Stimulated activated CD4-positive, alpha-beta T cell treated with anti-CD3 and anti-CD28 coated beads, TNF-alpha, amount 100 ng/mL, for 4 hours (primary cell): ENCODE results near the gene LSAMP.

ENCODE experiments used
- DNase-seq, 3 experiments: peaks; one replicate each; pipeline ENCODE4 v3.0.0-alpha.2; 2020; ENCODE audit warnings: low read depth in 3 of 3

Gene LSAMP

DNA sequence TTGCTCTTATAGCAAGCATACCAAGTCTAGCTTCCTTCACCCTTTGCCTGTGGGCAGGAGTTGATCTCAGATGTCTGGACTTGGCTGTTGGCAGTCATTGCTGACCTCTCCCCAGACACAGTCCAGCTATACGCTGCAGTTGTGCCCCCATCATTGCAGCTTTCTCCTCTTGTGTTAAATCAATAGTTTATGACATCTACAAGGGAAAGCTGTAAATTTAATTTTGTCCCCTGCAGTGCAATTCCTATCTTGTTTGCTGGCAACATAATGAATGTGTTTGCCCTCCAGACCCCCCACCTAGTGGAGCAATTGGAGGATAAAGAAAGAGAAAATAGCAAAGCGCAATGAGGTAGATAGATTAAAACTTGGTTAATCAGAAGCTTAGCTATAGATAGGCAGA, 280.2 kb downstream of the LSAMP start:
- DNase-seq, result no peak

DNA sequence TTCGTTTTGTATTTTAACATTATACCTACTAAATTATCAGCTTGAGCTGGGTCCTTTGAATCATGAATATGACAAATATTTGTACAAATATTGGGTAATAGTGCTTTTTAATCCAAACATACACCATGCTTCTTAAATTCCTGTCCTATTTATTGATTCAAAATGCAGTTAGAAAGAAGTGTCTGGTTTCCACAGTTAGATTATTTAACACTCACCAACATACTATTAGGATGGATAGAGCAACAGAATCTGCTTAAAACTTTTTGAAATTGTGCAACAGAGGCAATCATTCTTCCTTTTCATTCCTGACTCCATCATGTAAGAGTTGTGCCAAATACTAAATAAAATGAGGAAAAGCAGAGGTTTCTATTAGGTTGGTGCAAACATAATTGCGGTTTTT, 281.2 kb downstream of the LSAMP start:
- DNase-seq, result no peak

DNA sequence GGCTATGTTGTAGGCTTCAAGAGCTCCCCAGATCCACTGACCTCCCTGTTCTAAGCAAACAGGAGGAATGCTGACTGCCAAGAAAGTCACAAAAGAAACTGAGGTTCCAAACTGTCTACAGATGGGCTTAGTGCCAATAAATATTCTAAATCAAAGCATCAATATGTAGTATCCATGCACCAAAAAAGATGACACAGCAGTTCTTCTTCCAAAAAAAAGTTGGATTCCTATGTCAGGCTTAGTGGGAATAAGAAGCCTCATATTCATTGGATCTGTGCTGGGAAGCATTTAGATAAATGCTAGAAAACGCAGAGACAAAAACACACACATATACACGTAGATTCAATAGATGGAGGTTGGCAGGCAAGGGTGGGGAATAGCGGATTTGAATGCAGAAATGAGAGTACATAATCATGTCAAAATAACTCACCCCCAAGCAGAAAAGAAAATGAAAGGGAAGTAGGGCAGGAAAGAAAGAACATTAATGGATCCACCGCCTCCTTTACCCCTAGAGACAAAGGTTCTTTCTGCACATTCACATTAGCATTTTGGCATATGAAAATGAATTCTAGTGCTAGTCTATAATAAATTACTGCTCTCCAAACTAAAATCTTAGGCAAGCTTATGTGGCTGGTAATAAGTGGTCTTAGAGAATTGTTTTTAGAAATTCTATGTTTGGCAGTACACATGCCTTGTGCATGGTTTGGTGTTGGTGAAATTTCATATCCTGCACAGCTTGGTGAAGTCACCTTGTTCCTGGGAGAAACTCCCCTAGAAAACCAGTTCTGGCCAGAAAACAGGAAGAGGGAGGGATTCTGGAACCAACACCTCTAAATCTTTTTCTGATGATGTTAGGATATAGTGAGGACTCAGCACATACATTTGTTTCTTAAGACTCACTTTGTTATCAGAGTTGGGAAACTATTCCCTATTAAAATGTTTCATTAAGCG, 283.4 kb downstream of the LSAMP start:
- no peak for DNase-seq

DNA sequence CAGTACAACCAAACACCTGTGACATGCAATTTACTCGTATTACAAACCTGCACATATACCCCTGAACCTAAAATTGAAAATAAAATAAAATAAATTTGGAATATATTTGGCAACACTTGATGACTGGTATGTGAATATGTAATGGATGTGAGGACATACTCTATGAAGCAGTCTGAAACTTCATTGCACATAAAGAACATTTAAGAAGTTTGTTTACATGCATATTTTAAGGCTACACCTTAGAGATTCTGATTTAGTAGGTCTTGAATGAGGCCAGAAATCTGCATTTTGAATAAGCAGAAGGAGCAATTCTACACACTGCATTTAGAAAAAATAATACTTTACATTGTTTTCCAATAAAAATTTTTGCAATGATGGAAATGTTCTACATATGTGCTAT, 284.7 kb downstream of the LSAMP start:
- DNase-seq, result no peak

DNA sequence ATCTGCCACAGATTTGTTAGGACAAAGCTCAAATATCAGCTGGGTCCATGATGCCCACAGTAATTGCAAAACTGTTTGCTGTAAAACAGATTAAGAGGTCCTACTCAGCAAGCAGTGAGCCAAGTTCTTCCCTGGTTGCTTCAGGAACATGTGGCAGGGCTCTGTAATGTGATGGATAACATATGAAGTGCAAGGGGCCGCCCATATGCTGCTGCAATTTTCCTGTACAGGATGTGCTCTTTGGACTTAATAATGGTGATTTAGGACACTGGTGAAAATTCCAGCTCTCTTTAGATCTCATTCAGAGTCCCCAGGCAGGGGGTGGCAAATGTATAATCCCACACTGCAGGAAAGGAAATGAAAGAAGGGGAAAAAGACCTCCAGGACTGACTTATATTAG, 289.4 kb downstream of the LSAMP start:
- DNase-seq, result no peak

DNA sequence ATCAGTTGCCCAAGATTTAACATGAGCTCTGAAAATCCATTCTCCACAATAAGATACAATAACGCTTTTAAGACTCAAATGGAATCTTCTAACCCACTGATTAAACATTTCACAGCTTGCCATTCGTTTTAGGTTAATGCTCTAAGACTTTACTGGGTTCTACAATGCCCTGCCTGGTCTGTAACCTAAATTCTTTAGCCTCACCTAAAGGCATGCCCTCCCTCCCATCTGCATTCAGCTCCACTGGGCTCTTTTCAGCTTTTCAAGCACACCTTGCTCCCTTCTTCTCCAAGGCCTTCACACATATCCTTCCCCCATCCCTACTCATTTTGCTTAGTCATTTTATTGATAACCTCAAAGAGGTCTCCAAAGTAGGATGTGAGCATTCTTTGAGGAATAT, 290.9 kb downstream of the LSAMP start:
- DNase-seq, result no peak

DNA sequence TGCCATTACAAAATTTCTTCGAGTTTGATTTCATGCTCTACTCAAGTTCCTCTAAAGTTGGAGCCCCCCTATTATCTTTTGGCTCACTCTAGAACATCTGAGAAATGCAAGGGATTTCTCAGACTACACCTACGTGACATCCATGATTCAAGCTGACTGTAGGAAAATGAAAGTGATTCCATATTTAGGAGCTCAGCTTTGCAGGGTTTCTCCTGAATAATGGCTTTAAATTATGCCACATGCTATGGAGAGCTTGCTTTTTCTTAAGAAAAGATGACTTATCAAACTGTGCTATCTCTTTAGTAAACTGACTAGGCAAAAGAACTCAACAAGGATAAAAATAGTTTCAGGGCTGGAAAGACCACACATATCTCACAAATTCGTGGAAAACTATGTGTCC, 292.1 kb downstream of the LSAMP start:
- DNase-seq, result no peak

DNA sequence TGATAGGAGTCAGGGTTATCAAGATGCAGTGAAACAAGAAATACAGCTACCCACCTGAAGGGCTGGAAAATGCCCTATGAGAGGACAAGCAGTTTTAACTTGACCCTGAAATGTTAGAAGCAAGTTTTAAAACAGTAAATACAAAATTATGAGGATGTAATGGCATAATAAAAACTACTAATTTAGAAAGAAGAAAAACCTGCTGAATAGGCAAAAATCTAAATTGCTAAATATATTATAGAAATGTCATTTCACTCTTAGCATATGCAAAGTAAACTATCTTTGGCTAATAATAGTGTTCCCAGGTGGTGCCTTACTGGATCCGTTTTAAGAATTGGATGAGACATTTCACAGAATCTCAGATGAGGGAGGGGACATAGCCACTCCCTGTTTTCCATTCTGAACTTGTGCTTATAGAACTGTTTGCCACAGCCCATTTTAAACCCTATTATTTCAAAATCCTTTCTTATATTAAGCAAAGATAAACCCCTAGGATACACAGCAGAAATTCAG, 294.6 kb downstream of the LSAMP start:
- DNase-seq, result no peak

DNA sequence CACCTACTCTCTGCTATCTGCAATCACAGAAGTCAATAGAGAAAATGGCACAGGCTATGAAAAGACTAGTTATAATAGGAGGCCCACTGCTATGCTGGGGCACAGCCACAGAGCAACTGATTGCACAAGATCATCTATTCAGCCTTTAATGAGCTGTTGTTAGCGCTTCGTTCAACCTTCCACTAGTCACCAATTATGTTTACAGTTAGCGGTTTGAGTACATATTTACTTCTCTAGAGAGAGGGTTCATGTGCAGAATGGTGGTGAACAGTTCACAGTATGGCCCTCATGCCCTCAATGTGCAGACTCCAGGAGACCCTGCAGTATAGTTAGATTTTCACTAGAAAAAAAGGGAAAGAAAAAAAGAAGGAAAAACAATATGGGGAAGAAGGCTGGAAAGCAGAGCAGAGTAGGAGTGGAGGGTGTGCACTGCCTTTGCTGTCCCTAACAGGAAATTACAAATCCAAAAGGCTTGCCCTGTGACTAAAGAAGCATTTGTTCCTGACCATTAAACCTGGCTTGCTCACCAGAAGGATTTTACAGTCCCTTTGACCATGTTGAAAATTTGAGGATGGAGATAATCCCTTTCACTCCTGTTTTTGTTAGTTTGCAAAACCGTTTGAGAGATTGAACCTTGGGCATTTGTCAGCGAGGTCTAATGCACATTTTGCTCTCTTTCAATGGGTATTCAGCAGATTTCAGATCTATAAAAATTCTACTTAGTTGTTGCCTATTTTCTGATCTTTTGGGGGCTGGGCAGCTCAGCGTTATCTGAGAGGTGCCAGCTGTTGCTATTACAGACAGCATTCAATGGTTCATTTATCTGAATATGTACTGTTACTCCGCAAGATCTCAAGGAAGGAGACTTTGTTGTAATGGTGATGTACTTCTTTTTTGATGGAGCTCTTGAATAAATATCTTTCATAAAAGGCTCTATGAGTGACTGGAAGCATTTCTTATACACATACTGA, 296.1 kb downstream of the LSAMP start:
- no peak for DNase-seq

DNA sequence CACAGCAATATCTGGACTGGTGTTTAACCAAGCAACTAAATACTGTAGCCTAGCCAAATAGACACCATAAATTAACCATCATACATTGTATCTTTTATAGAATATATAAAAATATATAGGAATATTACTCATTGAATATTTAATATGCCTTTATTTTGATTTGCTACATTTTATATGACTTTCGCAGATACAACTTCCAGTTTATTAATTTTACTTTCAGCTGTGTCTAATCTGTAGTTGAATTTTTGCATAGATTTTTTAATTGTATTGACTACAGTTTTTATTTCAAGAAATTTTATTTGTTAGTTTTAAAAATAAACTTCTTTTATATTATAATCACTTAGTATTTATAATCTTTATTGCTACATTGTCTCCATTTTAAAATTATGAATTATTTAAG, 299.7 kb downstream of the LSAMP start:
- DNase-seq, result no peak

DNA sequence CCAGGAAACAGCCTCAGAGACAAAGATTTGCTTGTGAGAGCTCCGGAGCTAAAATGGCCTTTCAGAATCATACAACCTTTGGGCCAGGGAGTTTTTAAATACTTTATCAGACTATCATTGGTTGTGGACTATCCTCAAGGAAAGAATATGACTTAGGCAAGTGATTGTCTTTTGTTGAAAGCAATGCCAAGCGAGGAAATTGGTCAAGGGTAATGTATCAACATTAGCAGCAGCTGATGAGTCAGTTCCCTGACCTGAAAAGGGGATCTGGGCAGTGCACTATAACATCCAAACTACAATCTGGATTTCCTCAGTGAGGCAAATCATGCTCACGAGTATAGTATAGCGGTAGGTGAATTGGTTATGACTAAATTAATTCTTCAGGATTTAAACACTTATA, 303.6 kb downstream of the LSAMP start:
- no peak for DNase-seq

DNA sequence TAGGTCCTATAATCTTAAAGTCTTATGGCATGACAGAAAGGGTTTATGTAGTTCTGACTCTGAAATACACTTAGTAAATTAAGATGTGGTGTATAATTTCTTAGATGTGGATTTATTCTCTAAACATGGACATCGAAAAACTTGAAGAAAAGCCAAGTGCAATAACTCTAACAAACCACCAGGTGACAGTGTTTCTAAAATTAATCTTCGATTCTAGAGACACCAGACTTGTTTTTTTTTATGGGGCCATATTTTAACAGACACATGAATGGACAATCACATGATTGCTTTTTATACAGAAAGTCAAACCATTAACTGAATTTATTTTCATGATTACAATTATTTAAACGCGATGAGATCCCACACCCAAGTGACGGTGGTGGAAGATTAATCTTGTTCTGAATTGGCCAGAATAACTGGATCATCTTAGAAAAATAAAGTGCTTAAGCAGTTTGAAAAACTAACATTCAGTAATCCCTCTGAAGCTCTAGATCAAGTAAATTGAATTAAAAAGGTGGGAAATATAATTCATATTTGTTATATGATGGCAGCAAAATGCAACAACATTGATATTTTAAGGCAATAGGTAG, 305.1 kb downstream of the LSAMP start:
- DNase-seq, result no peak

DNA sequence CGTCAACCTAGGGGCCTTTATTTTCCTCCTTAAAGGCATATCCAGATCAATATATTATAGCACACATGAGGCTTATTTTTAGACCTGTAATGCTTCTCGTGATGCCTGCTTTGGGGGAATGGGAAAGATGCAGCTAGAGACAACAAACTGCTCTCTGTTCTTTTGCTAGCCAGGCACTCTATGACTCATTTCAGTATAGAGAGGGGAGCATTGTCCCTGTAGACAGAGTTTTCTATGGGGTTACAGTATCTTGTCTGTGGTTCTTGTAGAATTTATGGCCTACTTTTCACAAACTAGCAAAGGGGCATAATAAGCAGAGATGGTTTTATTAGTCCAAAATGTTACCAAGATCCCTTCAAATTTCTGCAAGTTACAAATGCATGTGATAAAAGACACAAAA, 305.6 kb downstream of the LSAMP start:
- no peak for DNase-seq

DNA sequence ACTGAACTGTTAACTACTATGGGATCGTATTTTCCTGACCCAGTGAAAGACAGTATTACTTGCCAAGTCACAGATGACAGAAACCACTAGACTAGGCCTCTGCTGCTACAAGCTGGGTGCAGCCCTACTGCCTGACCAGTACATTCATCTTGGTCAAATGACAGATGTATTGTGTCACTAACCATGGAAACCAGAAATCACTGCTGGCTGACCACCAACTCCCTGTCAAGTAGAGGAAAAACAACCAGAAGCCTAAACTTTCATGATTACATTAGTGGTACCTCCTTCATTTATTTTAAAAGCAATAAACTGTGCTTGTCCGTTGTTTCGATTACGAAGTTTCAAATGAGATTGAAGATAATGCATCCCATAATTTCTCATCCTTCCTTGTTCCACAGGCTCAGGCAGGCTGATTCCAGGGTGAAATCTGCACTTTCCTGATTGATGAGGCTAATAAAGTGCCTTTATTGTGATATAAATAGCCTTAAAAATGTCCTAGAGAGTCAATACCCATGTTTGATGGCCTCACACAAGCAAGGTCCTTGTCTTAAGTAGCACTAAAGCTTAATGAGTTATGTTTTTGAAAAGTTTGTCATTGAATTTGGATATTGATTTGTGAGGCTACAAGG, 309.7 kb downstream of the LSAMP start:
- DNase-seq, result no peak

DNA sequence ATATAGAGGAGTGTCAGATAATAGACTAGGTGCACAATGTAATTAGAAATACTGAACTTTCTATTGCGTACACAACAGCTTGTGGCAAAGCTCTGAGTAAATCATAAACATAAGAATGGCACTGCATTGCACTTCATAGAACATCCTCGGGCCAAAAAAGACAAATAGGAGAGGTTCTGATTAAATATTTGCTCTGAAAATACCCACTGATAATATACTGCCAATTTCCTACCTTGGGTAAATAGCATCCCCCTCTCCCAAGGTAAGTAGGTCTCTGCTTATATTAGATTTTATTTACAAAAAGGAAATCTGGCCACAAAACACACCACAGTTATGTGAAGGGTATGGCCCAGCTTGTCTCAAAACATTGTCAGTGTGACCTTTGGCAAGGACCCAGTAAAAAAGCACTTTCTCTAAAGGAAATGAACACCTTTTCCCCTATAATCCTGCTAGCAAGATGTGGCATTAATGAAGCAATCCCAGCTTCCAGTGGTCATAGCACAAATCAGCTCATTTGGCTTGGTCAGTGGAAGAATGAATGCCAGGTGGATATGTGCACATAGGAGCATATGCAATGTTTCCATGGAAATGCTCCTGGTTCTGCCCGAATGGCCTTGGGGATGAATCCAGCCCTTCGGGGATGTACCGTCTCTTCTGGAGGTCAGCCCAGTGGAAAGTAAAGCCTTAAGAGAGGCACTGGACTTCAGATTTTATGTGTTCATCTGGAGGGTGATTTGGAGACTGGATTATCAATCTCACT, 315.9 kb downstream of the LSAMP start:
- DNase-seq, result no peak

DNA sequence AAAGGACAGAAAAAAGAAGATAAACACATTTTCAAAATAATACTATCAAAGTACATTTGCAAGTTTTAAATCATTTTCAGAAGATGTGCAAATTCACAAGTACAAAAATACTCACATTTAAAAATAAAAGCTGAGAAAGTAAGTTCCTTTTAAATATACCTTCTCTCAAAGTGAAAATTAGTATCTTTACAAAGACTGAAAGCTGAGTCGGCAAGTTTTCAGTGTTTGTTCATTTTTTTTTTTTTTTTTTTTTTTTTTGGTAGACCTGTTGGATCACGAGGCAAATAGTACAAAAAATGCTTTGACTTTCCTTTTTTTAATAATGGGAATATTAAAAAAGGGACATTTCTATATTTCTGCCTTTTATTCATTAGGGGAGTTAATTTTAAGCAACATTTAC, 317.8 kb downstream of the LSAMP start:
- DNase-seq, result no peak

DNA sequence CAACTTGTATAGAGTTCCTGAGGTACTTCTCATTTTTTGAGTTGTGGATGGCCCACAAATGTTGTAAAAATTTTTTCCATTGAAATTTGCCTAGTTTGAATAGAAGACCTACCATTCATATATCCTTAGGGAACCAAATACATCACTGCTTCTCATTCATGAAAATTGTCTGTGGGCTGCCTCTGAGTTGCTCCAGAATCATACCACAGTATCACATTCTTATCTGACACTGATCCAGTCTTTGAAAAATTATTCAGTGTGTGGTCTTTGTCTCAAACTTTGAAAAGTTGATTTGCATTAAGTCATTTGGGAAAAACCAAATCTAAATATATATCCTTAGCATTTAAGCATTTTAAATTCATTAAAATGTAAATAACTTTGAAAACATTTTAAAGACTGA, 321.1 kb downstream of the LSAMP start:
- DNase-seq, result no peak

DNA sequence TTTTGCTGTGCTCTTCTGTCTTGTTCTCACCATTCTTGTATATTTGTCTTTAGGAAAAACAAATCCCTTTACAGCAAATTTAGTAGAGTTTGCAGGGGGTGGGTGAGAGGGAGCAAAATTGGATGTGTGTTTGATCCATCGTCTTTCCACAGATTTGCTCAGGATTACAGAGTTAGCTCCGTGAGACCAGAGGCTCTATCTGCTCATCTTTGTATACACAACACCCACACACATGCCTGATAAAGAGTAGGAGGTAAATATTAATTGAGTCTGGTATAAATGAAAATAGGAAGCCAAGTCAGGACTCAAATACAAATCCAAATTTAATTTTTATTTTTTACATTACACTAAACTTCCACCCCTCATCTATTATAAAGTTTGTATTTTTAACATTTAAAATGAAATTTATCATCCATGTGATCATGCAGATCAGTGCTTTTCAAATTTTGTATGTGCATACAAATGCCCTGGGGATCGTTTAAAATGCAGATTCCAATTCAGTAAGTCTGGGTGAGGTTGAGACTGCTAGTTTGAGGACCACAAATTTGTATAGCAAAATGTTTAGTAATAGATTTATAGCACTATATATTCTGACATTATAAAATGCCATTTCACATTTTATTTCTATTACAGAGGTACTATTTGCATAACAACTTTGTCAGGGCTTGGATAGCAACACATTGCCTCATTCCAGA, 326.7 kb downstream of the LSAMP start:
- no peak for DNase-seq

DNA sequence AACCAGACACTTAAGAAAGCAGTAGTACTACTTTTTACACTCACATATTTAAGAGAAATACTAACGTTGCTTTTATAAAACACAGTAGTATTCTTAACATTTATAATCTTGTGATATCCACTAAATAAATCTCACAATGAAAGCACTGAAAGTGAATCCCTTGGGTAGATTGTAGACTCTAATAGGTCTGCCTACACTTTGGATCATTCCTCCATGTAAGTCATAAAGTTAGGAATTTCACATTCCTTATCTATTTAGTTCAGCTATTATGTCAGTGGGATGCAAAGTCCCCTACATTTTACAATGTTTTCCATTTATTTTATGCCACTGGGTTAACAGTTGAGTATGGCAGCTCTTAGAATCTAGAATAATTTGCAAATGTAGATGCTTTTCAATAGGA, 330.7 kb downstream of the LSAMP start:
- no peak for DNase-seq

DNA sequence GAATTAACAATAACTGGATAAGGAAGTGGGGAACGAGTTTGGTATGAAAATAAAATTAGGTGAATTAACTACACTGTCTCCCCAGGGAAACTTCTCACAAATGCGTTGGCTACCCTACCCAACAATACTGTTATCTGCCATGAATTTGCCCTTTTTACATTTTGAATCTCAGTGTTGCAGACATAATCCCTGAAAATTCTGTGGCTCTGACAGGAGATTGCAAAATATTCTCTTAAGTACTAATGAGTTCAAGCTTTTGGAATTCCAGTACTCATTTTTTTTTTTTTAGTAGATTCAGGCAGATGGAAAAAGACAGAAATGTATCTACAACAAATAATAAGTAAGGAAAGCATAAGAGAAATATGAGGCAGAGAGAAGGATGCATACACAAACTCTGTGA, 332.6 kb downstream of the LSAMP start:
- no peak for DNase-seq
